T follicular helper cell (primary cell): ENCODE data around the gene LILRB5.
"Not testable (repeated sequence)": the region's sequence is repeated elsewhere in the genome, so short reads cannot be mapped to it uniquely, and the experiment has no call there.

Source experiments
- DNase-seq: peaks from one replicate; pipeline ENCODE4 v3.0.0-alpha.2; 2020; ENCODE audit warnings: low read depth
- total RNA-seq, 2 experiments: gene quantifications; one replicate each; lab custom pipeline; 2026; lab: John Stamatoyannopoulos, UW

Gene LILRB5
- 0 reads per million in 2 experiments for total RNA-seq

GRCh38 chr19:54257116-54257480, at the start of gene LILRB5:
LILRB5 (minus strand) TSS chr19:54257273; CDS start chr19:54257193, 80 bp downstream.
- DNase-seq: no peak

GRCh38 chr19:54305141-54305540, 48.1 kb upstream of the LILRB5 start:
- DNase-seq: no peak

GRCh38 chr19:54302257-54302656, 45.2 kb upstream of the LILRB5 start:
- DNase-seq: no peak

GRCh38 chr19:54299515-54299914, 42.4 kb upstream of the LILRB5 start:
- DNase-seq: no peak

- DNase-seq: no peak
These were observed 42.0 kb upstream of the LILRB5 start for GRCh38 chr19:54299126-54299498.

GRCh38 chr19:54298357-54299125, 41.5 kb upstream of the LILRB5 start:
- no peak for DNase-seq

- no peak for DNase-seq
These were observed 40.8 kb upstream of the LILRB5 start for GRCh38 chr19:54297759-54298305.

- no peak for DNase-seq
These were observed 37.5 kb upstream of the LILRB5 start for GRCh38 chr19:54294539-54294938.

GRCh38 chr19:54289160-54289559, 32.1 kb upstream of the LILRB5 start:
- DNase-seq: not testable (repeated sequence)

- DNase-seq: no peak
These were observed 30.4 kb upstream of the LILRB5 start for GRCh38 chr19:54287456-54287855.

GRCh38 chr19:54286283-54286682, 29.2 kb upstream of the LILRB5 start:
- DNase-seq: not testable (repeated sequence)

- DNase-seq: not testable (repeated sequence)
These were observed 28.5 kb upstream of the LILRB5 start for GRCh38 chr19:54285427-54286056.

- DNase-seq: no peak
These were observed 25.8 kb upstream of the LILRB5 start for GRCh38 chr19:54282686-54283470.

- DNase-seq: not testable (repeated sequence)
These were observed 24.6 kb upstream of the LILRB5 start for GRCh38 chr19:54281729-54282075.

GRCh38 chr19:54281007-54281728, 24.1 kb upstream of the LILRB5 start, which contains the start of gene LILRB2:
LILRB2 (minus strand) TSS chr19:54281110; CDS start chr19:54280496, 614 bp downstream.
- DNase-seq: no peak

- not testable (repeated sequence) for DNase-seq
These were observed 23.4 kb upstream of the LILRB5 start for GRCh38 chr19:54280441-54280840.

GRCh38 chr19:54280025-54280424, 23.0 kb upstream of the LILRB5 start:
- DNase-seq: not testable (repeated sequence)

GRCh38 chr19:54279406-54279962, 22.4 kb upstream of the LILRB5 start:
- DNase-seq: no peak

GRCh38 chr19:54278571-54279195, 21.6 kb upstream of the LILRB5 start:
- not testable (repeated sequence) for DNase-seq

GRCh38 chr19:54278056-54278455, 21.0 kb upstream of the LILRB5 start:
- DNase-seq: not testable (repeated sequence)

- not testable (repeated sequence) for DNase-seq
These were observed 20.1 kb upstream of the LILRB5 start for GRCh38 chr19:54277111-54277615.
